Measurements from ENCODE around the gene GZMA. TPM values are rescaled to one million over a fixed set of nuclear protein-coding genes. Genes with fewer than 3 reads are reported as not detected.

Gene GZMA
- total RNA-seq, 1 experiment from 2014 or later = not detected

- Mint-ChIP-seq H3K4me3 (no peak overlapping the region), H3K9me3 (peaks cover 8 to 25% of the 10 kb centered on the region in 2 experiments), H3K4me1 (no peaks in the 10 kb centered on the region), H3K27me3 (ENCODE audit: low read depth) (no peaks in the 10 kb centered on the region; the same call in 1 of the 2 replicates), H3K36me3 (ENCODE audit: insufficient read depth in 1 of 3, low read depth in 3 of 3) (peaks cover 0 to 10% (median 0%) of the 10 kb centered on the region in 3 experiments; a peak in 6 of 7 replicates), H3K27ac (no peak overlapping the region)
- no peak overlapping the region for H3K56ac ChIP-seq (ENCODE audit: insufficient read length, low read depth, low read length)
- no peak overlapping the region for H2BK15ac ChIP-seq (ENCODE audit: low read depth, low read length)
- no peak overlapping the region for H4K5ac ChIP-seq (ENCODE audit: insufficient read length, low read depth, low read length)
- H3K23me2 ChIP-seq (ENCODE audit: insufficient read length, low read depth, low read length, poor library complexity, severe bottlenecking) = no peaks in the 10 kb centered on the region
- H2AK5ac ChIP-seq (ENCODE audit: insufficient read length, low read length) = no peak overlapping the region
- H3K27me3 ChIP-seq (ENCODE audit: insufficient read depth, low read length) = no peaks in the 10 kb centered on the region
- TF ChIP-seq CTCF (conservative IDR thresholded peaks at IDR 0.05) = no peak
- no peak overlapping the region for H2AFZ ChIP-seq (ENCODE audit: low read length)
- H4K20me1 ChIP-seq (ENCODE audit: control insufficient read depth, insufficient read depth, insufficient read length) = no peaks in the 10 kb centered on the region
- no peak overlapping the region for H3K23ac ChIP-seq (ENCODE audit: insufficient read length, low read depth, low read length)
- no peak overlapping the region for H4K8ac ChIP-seq (replicated peaks; ENCODE audit: insufficient read length, low read depth, low read length)
- H3K9ac ChIP-seq (ENCODE audit: extremely low read depth, insufficient read length, low read length) = no peak overlapping the region
- no peak overlapping the region for H2BK20ac ChIP-seq (ENCODE audit: low read depth, low read length, poor library complexity, severe bottlenecking)
- H3K4ac ChIP-seq (ENCODE audit: low read depth, low read length) = no peak overlapping the region
- H3K18ac ChIP-seq (ENCODE audit: insufficient read length, low read depth, low read length) = no peak overlapping the region
- no peak overlapping the region for H2BK120ac ChIP-seq (ENCODE audit: low read depth, low read length, poor library complexity, severe bottlenecking)
- no CpG with 5 or more reads among the region's 2 CpGs for WGBS (ENCODE audit: extremely low coverage, insufficient read length, low lambda C conversion rate)
- peaks cover 5% of the 10 kb centered on the region for H3K9me3 ChIP-seq (ENCODE audit: control insufficient read depth, low read depth, low read length)
- H4K91ac ChIP-seq (ENCODE audit: insufficient read length, low read depth, low read length) = no peak overlapping the region
- no peaks in the 10 kb centered on the region for H3K4me1 ChIP-seq (ENCODE audit: insufficient read depth, low read length)
- H3K79me1 ChIP-seq (ENCODE audit: insufficient read depth, low read depth, low read length, poor library complexity, severe bottlenecking) = no peaks in the 10 kb centered on the region
- no peak overlapping the region for H3K4me2 ChIP-seq (ENCODE audit: insufficient read depth, insufficient read length, low read length)
- DNase-seq = no peak
- H3K79me2 ChIP-seq (ENCODE audit: insufficient read depth, low read length) = no peaks in the 10 kb centered on the region
- H2BK12ac ChIP-seq (ENCODE audit: insufficient read length, low read depth, low read length) = no peak overlapping the region
- no peak overlapping the region for H3K27ac ChIP-seq (ENCODE audit: insufficient read length, low read depth, low read length)
- H3K14ac ChIP-seq (ENCODE audit: insufficient read depth, low read length) = no peak overlapping the region
- H2BK5ac ChIP-seq (ENCODE audit: insufficient read length, low read length) = no peak overlapping the region
- no peak overlapping the region for H3T11ph ChIP-seq (ENCODE audit: low read length)
Measured at GRCh38 chr5:55055183-55055582, 47.3 kb upstream of the GZMA start.
